H1 (cell line): ENCODE results near the gene CCDC88C. TPM values are rescaled to one million over a fixed set of nuclear protein-coding genes. Genes with fewer than 3 reads are reported as not detected.

ENCODE experiments used
- BACH1 ChIP-seq: IDR thresholded peaks from 2 replicates; pipeline ENCODE4 v1.6.1; 2012; ENCODE audit warnings: low read length, improper control_type of control experiment
- CEBPB ChIP-seq: IDR thresholded peaks from 2 replicates; pipeline ENCODE4 v1.6.1; 2012; ENCODE audit warnings: low read depth, low read length
- PHF8 ChIP-seq: fragments of 200-600 bp; sonication (generic); conservative IDR thresholded peaks from 2 replicates; pipeline ENCODE4 v1.7.1; 2012; ENCODE audit warnings: low read depth, mild to moderate bottlenecking, inconsistent platforms, low read length, moderate library complexity
- RAD21 ChIP-seq, 2 experiments: IDR thresholded peaks in 1 of 2; conservative IDR thresholded peaks in 1 of 2; 2 replicates each; pipeline ENCODE4 v1.6.1; 2011; ENCODE audit warnings: low read depth in 2 of 2, low read length in 2 of 2, improper control_type of control experiment in 1 of 2, inconsistent platforms in 1 of 2, mild to moderate bottlenecking in 1 of 2, moderate library complexity in 1 of 2
- SP1 ChIP-seq: IDR thresholded peaks from 2 replicates; pipeline ENCODE4 v1.6.1; 2011; ENCODE audit warnings: low read depth, low read length
- polyA plus RNA-seq, 7 experiments: library from polyadenylated mRNA; depleted of rRNA in 3 of 7; stranded (reverse) in 5 of 7; unstranded in 2 of 7; fragments of >200 nt in 5 of 7; fragments of 200-250 nt in 2 of 7; gene quantifications; 1 replicate in 5 of 7; 2 replicates in 1 of 7; 4 replicates in 1 of 7; pipeline versions ENCODE4 v1.2.1 to v1.2.3, GENCODE V29; 2011 to 2013; ENCODE audit warnings: missing spikeins in 2 of 7, mixed read lengths in 2 of 7
- total RNA-seq: library from RNA; stranded (reverse); fragmentation: NEBNext Ultra II Directional; extraction: Animal tissue kit (Norgen Biotek cat#: 25700); gene quantifications from 2 replicates; pipeline ENCODE4 v1.2.1, GENCODE V29; 2021

CCDC88C gene
- total and polyA plus RNA-seq, 2 of the 8 experiments (the other 6 are each of a cell fraction or from before 2014, with no cell fraction given), result 10.3 to 57.7 TPM

DNA sequence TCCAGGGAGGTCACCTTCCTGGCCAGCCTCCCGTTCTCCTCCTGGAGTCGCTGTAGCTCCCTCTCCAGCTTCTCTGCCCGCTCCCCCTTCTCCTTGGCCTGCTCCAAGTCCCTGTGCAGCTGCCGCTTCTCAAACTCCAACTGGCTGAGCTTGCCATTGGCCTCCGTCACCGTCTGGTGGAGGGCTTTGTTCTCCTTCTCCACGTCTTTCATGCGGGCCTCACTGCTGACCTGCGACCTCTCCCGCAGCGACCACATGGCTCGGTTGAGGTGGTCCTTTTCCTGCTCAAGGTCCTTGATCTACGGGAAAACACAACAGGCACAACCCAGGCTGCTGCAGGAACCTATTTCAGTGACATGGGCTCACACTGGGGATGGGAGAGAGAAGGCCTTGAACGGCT is 103.8 kb downstream of the CCDC88C start (continued):
- no peak for TF ChIP-seq BACH1
- TF ChIP-seq RAD21 (IDR thresholded peaks at IDR 0.05 in 1 of 2, conservative IDR thresholded peaks at IDR 0.05 in 1 of 2; ENCODE audit: low read depth in 2 of 2, low read length in 2 of 2), result no peak
- no peak for TF ChIP-seq PHF8
- no peak for TF ChIP-seq SP1
- TF ChIP-seq CEBPB, result no peak
